Mesenchymal stem cell (in vitro differentiated cells and primary cell): ENCODE measurements around the gene RNFT2. TPM values are rescaled to one million over a fixed set of nuclear protein-coding genes. Genes with fewer than 3 reads are reported as not detected.

ENCODE experiments used
- DNase-seq: peaks from one replicate; pipeline ENCODE4 v3.0.0-alpha.2; 2013
- H2AFZ ChIP-seq: one replicate; pipeline ENCODE4 v1.6.1; 2013; ENCODE audit warnings: low read depth, mild to moderate bottlenecking, control low read depth, inconsistent platforms, low read length, moderate library complexity
- H2AK5ac ChIP-seq: 2 replicates; pipeline ENCODE4 v1.6.1; 2013; ENCODE audit warnings: low read length, moderate library complexity, mild to moderate bottlenecking, inconsistent platforms; ENCODE audit not compliant: severe bottlenecking
- H2BK120ac ChIP-seq: one replicate; pipeline ENCODE4 v1.6.1; 2013; ENCODE audit warnings: low read depth, mild to moderate bottlenecking, inconsistent platforms, low read length, moderate library complexity
- H2BK12ac ChIP-seq, 2 experiments: one replicate each; pipeline ENCODE4 v1.6.1; 2013; ENCODE audit warnings: inconsistent platforms in 2 of 2, low read length in 2 of 2, mild to moderate bottlenecking in 2 of 2, moderate library complexity in 2 of 2, control low read depth in 1 of 2
- H2BK15ac ChIP-seq: one replicate; pipeline ENCODE4 v1.6.1; 2013; ENCODE audit warnings: mild to moderate bottlenecking, low read depth, inconsistent platforms; ENCODE audit not compliant: poor library complexity, severe bottlenecking
- H2BK5ac ChIP-seq: 2 replicates; pipeline ENCODE4 v1.6.1; 2013; ENCODE audit warnings: low read depth, mild to moderate bottlenecking, low read length, control low read depth, inconsistent platforms; ENCODE audit not compliant: poor library complexity, severe bottlenecking
- H3K14ac ChIP-seq, 2 experiments: one replicate each; pipeline ENCODE4 v1.6.1; 2013; ENCODE audit warnings: inconsistent platforms in 2 of 2, low read length in 2 of 2, control low read depth in 1 of 2, mild to moderate bottlenecking in 1 of 2, moderate library complexity in 1 of 2
- H3K18ac ChIP-seq, 2 experiments: one replicate each; pipeline ENCODE4 v1.6.1; 2013; ENCODE audit warnings: inconsistent platforms in 2 of 2, low read length in 2 of 2, control low read depth in 1 of 2, low read depth in 1 of 2, mild to moderate bottlenecking in 1 of 2
- H3K23ac ChIP-seq, 2 experiments: one replicate each; pipeline ENCODE4 v1.6.1; 2013; ENCODE audit warnings: inconsistent platforms in 2 of 2, low read length in 2 of 2, mild to moderate bottlenecking in 2 of 2, moderate library complexity in 2 of 2, control low read depth in 1 of 2
- H3K27ac ChIP-seq: 2 replicates; pipeline ENCODE4 v1.5.1; 2013; ENCODE audit warnings: mild to moderate bottlenecking, moderate library complexity, low read length, control low read depth, inconsistent platforms; ENCODE audit not compliant: poor library complexity, severe bottlenecking
- H3K27me3 ChIP-seq, 2 experiments: 2 replicates each; pipeline versions ENCODE4 v1.6.1 to v1.7.0; 2013; ENCODE audit warnings: low read length in 2 of 2, mild to moderate bottlenecking in 2 of 2, moderate library complexity in 2 of 2, control low read depth in 1 of 2, inconsistent platforms in 1 of 2; ENCODE audit not compliant: control insufficient read depth in 1 of 2, insufficient read depth in 1 of 2
- H3K36me3 ChIP-seq, 2 experiments: 2 replicates each; pipeline versions ENCODE4 v1.6.1 to v1.7.0; 2013; ENCODE audit warnings: low read length in 2 of 2, control low read depth in 1 of 2, inconsistent platforms in 1 of 2, low read depth in 1 of 2, mild to moderate bottlenecking in 1 of 2; ENCODE audit not compliant: insufficient read depth in 2 of 2, control insufficient read depth in 1 of 2
- H3K4ac ChIP-seq, 2 experiments: one replicate each; pipeline ENCODE4 v1.6.1; 2013; ENCODE audit warnings: inconsistent platforms in 2 of 2, low read length in 2 of 2, mild to moderate bottlenecking in 2 of 2, moderate library complexity in 2 of 2, control low read depth in 1 of 2, low read depth in 1 of 2
- H3K4me1 ChIP-seq: 2 replicates; pipeline ENCODE4 v1.6.1; 2013; ENCODE audit warnings: low read depth, low read length, control low read depth; ENCODE audit not compliant: control insufficient read depth, insufficient read depth
- H3K4me2 ChIP-seq: 2 replicates; pipeline ENCODE4 v1.6.1; 2013; ENCODE audit warnings: low read length, mild to moderate bottlenecking, inconsistent platforms; ENCODE audit not compliant: poor library complexity, severe bottlenecking
- H3K4me3 ChIP-seq, 2 experiments: 2 replicates each; pipeline versions ENCODE4 v1.5.1 to v1.7.0; 2013; ENCODE audit warnings: low read length in 2 of 2, mild to moderate bottlenecking in 2 of 2, control low read depth in 1 of 2, low read depth in 1 of 2; ENCODE audit not compliant: insufficient read depth in 1 of 2
- H3K79me1 ChIP-seq: replicated peaks from 2 replicates; pipeline ENCODE4 v1.6.1; 2013; ENCODE audit warnings: mild to moderate bottlenecking, control low read depth, low read length, inconsistent platforms; ENCODE audit not compliant: poor library complexity, severe bottlenecking
- H3K9ac ChIP-seq: 2 replicates; pipeline ENCODE4 v1.7.0; 2013; ENCODE audit warnings: mild to moderate bottlenecking, low read length, moderate library complexity
- H3K9me3 ChIP-seq: 2 replicates; pipeline ENCODE4 v1.7.0; 2013; ENCODE audit warnings: mild to moderate bottlenecking, low read length; ENCODE audit not compliant: control insufficient read depth
- H4K8ac ChIP-seq: one replicate; pipeline ENCODE4 v1.6.1; 2013; ENCODE audit warnings: inconsistent platforms, mild to moderate bottlenecking, low read length, moderate library complexity
- H4K91ac ChIP-seq: one replicate; pipeline ENCODE4 v1.6.1; 2013; ENCODE audit warnings: mild to moderate bottlenecking, low read length, inconsistent platforms
- WGBS: methylation state at CpG from one replicate; pipeline ENCODE4 v1.1.7; 2013; ENCODE audit warnings: mixed read lengths; 5-methylcytosine and 5-hydroxymethylcytosine counted together
- small RNA-seq: library from polyadenylated mRNA; stranded (forward); fragments of <200 nt; extraction: miRNeasy Mini kit (QIAGEN cat#:217004); gene quantifications from one replicate; pipeline ENCODE3, GENCODE V24; 2013; ENCODE audit warnings: low read depth

RNFT2 gene

DNA sequence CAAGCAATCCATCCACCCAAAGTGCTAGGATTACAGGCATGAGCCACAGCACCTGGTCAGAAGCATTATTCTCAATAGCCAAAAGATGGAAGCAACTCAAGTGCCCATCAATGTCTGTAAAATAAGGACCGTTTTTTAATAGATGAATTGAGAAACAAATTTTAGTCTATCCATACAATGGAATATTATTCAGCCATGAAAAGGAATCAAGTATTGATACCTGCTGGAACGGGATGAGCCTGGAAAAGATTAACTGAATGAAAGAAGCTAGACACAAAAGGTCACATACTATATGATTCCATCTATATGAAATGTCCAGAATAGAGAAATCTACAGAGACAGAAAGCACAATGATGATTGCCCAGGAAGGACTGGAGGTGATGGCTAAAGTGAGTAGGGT lies 163.5 kb downstream of the RNFT2 start:
- no CpG with 5 or more reads among the region's 2 CpGs for WGBS
- no peak overlapping the region for H3K14ac ChIP-seq
- no peak overlapping the region for H2AK5ac ChIP-seq
- H3K23ac ChIP-seq, result no peak overlapping the region
- no peak for DNase-seq
- no peaks in the 10 kb centered on the region for H3K9me3 ChIP-seq
- H4K91ac ChIP-seq, result no peak overlapping the region
- H2AFZ ChIP-seq, result no peak overlapping the region
- no peaks in the 10 kb centered on the region for H3K36me3 ChIP-seq
- H3K4ac ChIP-seq, result no peak overlapping the region
- no peaks in the 10 kb centered on the region for H3K4me1 ChIP-seq
- H2BK5ac ChIP-seq, result no peak overlapping the region
- no peaks in the 10 kb centered on the region for H3K79me1 ChIP-seq
- peaks cover 30 to 65% of the 10 kb centered on the region in 2 experiments for H3K27me3 ChIP-seq
- no peak overlapping the region for H3K27ac ChIP-seq
- no peak overlapping the region for H3K18ac ChIP-seq
- no peak overlapping the region for H3K4me2 ChIP-seq
- no peak overlapping the region for H2BK12ac ChIP-seq
- H4K8ac ChIP-seq, result no peak overlapping the region
- no peak overlapping the region for H3K9ac ChIP-seq
- H2BK120ac ChIP-seq, result no peak overlapping the region
- no peak overlapping the region for H2BK15ac ChIP-seq
- H3K4me3 ChIP-seq, result no peak overlapping the region

Small RNA genes lying within 50 kb of the gene (small RNA-seq; reads per million reads assigned to genes)
- gene RNU6-558P, result not detected
